Liver (tissue), 9 donors: ENCODE measurements around the gene CTNNBL1. TPM values are rescaled to one million over a fixed set of nuclear protein-coding genes. Genes with fewer than 3 reads are reported as not detected.
"Not testable (repeated sequence)": the region's sequence is repeated elsewhere in the genome, so short reads cannot be mapped to it uniquely, and the experiment has no call there.

ENCODE experiments used
- DNase-seq: peaks from one replicate; pipeline ENCODE4 v3.0.0-alpha.2; 2017; ENCODE audit warnings: low spot score
- H3K27ac ChIP-seq, 2 donors: one replicate each; pipeline ENCODE4 v1.7.0; 2013; ENCODE audit warnings: inconsistent platforms in 2 of 2, low read length in 2 of 2, control low read depth in 1 of 2, low read depth in 1 of 2, mild to moderate bottlenecking in 1 of 2
- H3K27me3 ChIP-seq, 4 donors: one replicate each; pipeline versions ENCODE4 v1.6.1 to v1.7.0; 2013; ENCODE audit warnings: low read length in 3 of 4, inconsistent platforms in 1 of 4, mild to moderate bottlenecking in 1 of 4, moderate library complexity in 1 of 4; ENCODE audit not compliant: control insufficient read depth in 4 of 4, insufficient read depth in 4 of 4
- H3K36me3 ChIP-seq, 4 donors: one replicate each; pipeline versions ENCODE4 v1.6.1 to v1.7.0; 2013; ENCODE audit warnings: low read length in 3 of 4, mild to moderate bottlenecking in 3 of 4, low read depth in 1 of 4, moderate library complexity in 1 of 4; ENCODE audit not compliant: control insufficient read depth in 4 of 4, insufficient read depth in 3 of 4
- H3K4me1 ChIP-seq, 4 donors: one replicate each; pipeline versions ENCODE4 v1.6.1 to v1.7.0; 2013; ENCODE audit warnings: low read length in 3 of 4, mild to moderate bottlenecking in 3 of 4, moderate library complexity in 1 of 4; ENCODE audit not compliant: control insufficient read depth in 4 of 4, insufficient read depth in 4 of 4
- H3K4me3 ChIP-seq, 3 donors: one replicate each; pipeline versions ENCODE4 v1.6.1 to v1.7.0; 2013; ENCODE audit warnings: low read length in 3 of 3, control low read depth in 1 of 3, low read depth in 1 of 3, mild to moderate bottlenecking in 1 of 3
- H3K9ac ChIP-seq, 2 donors: one replicate each; pipeline ENCODE4 v1.7.0; 2013; ENCODE audit warnings: low read length in 2 of 2, mild to moderate bottlenecking in 2 of 2, moderate library complexity in 2 of 2, control low read depth in 1 of 2, low read depth in 1 of 2
- H3K9me3 ChIP-seq, 4 donors: one replicate each; pipeline versions ENCODE4 v1.6.1 to v1.7.0; 2013; ENCODE audit warnings: low read length in 3 of 4; ENCODE audit not compliant: control insufficient read depth in 4 of 4
- EGR1 ChIP-seq, 2 donors: IDR thresholded peaks; 2 replicates each; pipeline ENCODE4 v1.6.1; 2016 to 2018; ENCODE audit warnings: antibody characterized with exemption in 2 of 2, low read depth in 2 of 2
- FOXA1 ChIP-seq: IDR thresholded peaks from 2 replicates; pipeline ENCODE4 v1.6.1; 2016; ENCODE audit warnings: antibody characterized with exemption
- FOXA2 ChIP-seq: IDR thresholded peaks from 2 replicates; pipeline ENCODE4 v1.6.1; 2016; ENCODE audit warnings: antibody characterized with exemption
- GABPA ChIP-seq, 2 donors: IDR thresholded peaks in 1 of 2; conservative IDR thresholded peaks in 1 of 2; 2 replicates each; pipeline ENCODE4 v1.6.1; 2016; ENCODE audit warnings: antibody characterized with exemption in 2 of 2, mild to moderate bottlenecking in 1 of 2, moderate library complexity in 1 of 2
- HNF4A ChIP-seq, 2 donors: conservative IDR thresholded peaks; 2 replicates each; pipeline ENCODE4 v1.6.1; 2016; ENCODE audit warnings: antibody characterized with exemption in 2 of 2, mild to moderate bottlenecking in 2 of 2
- HNF4G ChIP-seq: IDR thresholded peaks from 2 replicates; pipeline ENCODE4 v1.6.1; 2016; ENCODE audit warnings: antibody characterized with exemption
- JUND ChIP-seq, 2 donors: IDR thresholded peaks; 2 replicates each; pipeline ENCODE4 v1.6.1; 2016; ENCODE audit warnings: antibody characterized with exemption in 2 of 2
- NR2F2 ChIP-seq: IDR thresholded peaks from 2 replicates; pipeline ENCODE4 v1.6.1; 2016; ENCODE audit warnings: antibody characterized with exemption
- RAD21 ChIP-seq, 2 donors: IDR thresholded peaks; 2 replicates each; pipeline ENCODE4 v1.6.1; 2016; ENCODE audit warnings: antibody characterized with exemption in 2 of 2, mild to moderate bottlenecking in 2 of 2
- RXRA ChIP-seq, 2 donors: IDR thresholded peaks; 2 replicates each; pipeline ENCODE4 v1.6.1; 2017 to 2018; ENCODE audit warnings: antibody characterized with exemption in 2 of 2, mild to moderate bottlenecking in 1 of 2
- SP1 ChIP-seq: IDR thresholded peaks from 2 replicates; pipeline ENCODE4 v1.6.1; 2018; ENCODE audit warnings: antibody characterized with exemption, mild to moderate bottlenecking
- TAF1 ChIP-seq: conservative IDR thresholded peaks from 2 replicates; pipeline ENCODE4 v1.6.1; 2016; ENCODE audit warnings: antibody characterized with exemption, mild to moderate bottlenecking
- YY1 ChIP-seq: IDR thresholded peaks from 2 replicates; pipeline ENCODE4 v1.6.1; 2016; ENCODE audit warnings: antibody characterized with exemption, mild to moderate bottlenecking
- WGBS: extraction: QIAGEN DNeasy Blood & Tissue Kit; methylation state at CpG from one replicate; pipeline ENCODE4 v1.1.7; 2013; 5-methylcytosine and 5-hydroxymethylcytosine counted together
- polyA plus RNA-seq, 2 donors: library from polyadenylated mRNA; stranded (reverse) in 1 of 2; unstranded in 1 of 2; fragments of 200-250 nt in 1 of 2; fragments of >200 nt in 1 of 2; fragmentation: Nextera tagmentation in 1 of 2; extraction: Ambion mirVana in 1 of 2; gene quantifications; one replicate each; pipeline versions ENCODE4 v1.2.1 to v1.2.3, GENCODE V29; 2013 to 2015
- total RNA-seq, 2 donors: library from RNA; depleted of rRNA; stranded (reverse); fragments of >200 nt; gene quantifications; one replicate each; pipeline ENCODE4 v1.2.3, GENCODE V29; 2014
- TF ChIP-seq, protein P1 (sequence below): IDR thresholded peaks from 2 replicates; pipeline ENCODE4 v1.6.1; 2016; ENCODE audit warnings: antibody characterized with exemption
- TF ChIP-seq, protein P2 (sequence below): IDR thresholded peaks from 2 replicates; pipeline ENCODE4 v1.6.1; 2016; ENCODE audit warnings: antibody characterized with exemption
- TF ChIP-seq, protein P3 (sequence below): fragments of 150-350 bp; IDR thresholded peaks from 2 replicates; pipeline ENCODE4 v1.5.1; 2017; ENCODE audit warnings: improper control_type of control experiment, low read depth, low read length; ENCODE audit not compliant: missing input control
- donor health status: healthy.
- donor health status: healthy.
- donor health status: healthy.
- donor health status: healthy.
- donor health status: healthy.

CTNNBL1 gene
- total and polyA plus RNA-seq, 4 donors = 18.3 to 25.4 (median 20.3) TPM

DNA sequence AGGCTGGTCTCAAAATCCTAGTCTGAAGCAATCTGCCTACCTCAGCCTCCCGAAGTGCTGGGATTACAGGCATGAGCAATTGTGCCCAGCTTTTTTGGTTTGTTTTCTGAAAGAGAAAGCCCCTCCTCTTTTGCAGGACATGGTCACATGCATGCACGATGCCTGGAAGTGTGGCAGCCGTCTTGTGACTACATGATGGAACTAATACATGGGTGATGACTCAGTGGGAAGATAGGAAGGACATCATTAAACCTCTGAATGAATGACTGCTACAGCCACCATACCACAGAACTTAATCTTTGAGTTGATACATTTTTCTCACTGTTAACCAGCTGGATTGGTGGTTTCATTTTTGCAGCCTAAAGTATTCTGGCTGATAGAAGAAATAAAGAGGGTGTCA is 13.4 kb upstream of the CTNNBL1 start:
- Histone ChIP-seq H3K27me3 (no peaks in the 10 kb centered on the region), H3K4me3 (no peak overlapping the region), H3K36me3 (no peaks in the 10 kb centered on the region), H3K9ac (no peak overlapping the region), H3K4me1 (peaks cover 5 to 28% (median 25%) of the 10 kb centered on the region in 4 donors), H3K27ac (no peak overlapping the region), H3K9me3 (no peaks in the 10 kb centered on the region)
- 54% methylated on average over 3 of the region's 3 CpGs for WGBS
- DNase-seq = no peak
- TF ChIP-seq HNF4A (conservative IDR thresholded peaks at IDR 0.05) = no peak
- TF ChIP-seq RXRA (IDR thresholded peaks at IDR 0.05) = no peak
- no peak for TF ChIP-seq NR2F2
- TF ChIP-seq FOXA1 = no peak
- no peak for TF ChIP-seq GABPA (IDR thresholded peaks at IDR 0.05 in 1 of 2, conservative IDR thresholded peaks at IDR 0.05 in 1 of 2)
- TF ChIP-seq JUND (IDR thresholded peaks at IDR 0.05) = no peak
- TF ChIP-seq, protein P1, sequence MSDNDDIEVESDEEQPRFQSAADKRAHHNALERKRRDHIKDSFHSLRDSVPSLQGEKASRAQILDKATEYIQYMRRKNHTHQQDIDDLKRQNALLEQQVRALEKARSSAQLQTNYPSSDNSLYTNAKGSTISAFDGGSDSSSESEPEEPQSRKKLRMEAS = no peak
- no peak for TF ChIP-seq HNF4G
- TF ChIP-seq TAF1 = no peak
- no peak for TF ChIP-seq EGR1 (IDR thresholded peaks at IDR 0.05; ENCODE audit: low read depth in 2 of 2)

DNA sequence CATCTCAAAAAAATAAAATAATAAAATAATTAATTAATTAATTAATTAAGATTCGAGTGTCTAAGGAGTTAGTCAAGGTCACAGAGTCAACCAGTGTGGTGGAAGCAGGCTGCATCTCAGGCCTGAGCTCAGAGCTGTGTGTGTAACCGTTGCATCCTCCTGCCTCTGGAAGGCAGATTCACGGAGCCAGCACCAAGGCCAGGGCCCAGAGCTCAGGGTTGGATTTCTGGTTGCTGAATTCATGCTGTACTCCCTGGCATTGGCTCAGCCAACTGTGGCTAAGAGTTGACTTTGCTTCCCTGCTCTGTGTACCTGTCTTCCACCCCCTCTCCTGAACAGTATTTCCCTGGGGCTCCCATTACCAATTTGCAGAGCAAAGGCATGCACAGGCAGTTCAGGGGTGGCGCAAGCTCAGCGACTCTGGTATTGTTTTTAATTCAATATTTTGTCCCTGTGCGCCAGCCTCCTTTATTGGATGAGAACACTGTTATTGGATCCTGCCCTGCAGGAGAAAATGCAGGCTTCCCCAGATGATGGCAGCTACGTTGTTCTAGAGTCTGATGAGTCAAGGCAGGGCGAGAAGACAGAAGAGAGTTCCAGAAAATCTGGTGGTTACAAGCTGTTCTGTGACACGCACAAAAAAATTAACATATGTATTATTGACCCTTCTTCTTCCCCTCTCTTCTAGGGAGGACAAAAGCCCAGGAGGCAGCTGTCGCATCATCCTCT is 12.3 kb upstream of the CTNNBL1 start:
- DNase-seq = no peak
- no peak for TF ChIP-seq EGR1 (IDR thresholded peaks at IDR 0.05; ENCODE audit: low read depth in 2 of 2)
- TF ChIP-seq NR2F2 = no peak
- TF ChIP-seq, protein P2, sequence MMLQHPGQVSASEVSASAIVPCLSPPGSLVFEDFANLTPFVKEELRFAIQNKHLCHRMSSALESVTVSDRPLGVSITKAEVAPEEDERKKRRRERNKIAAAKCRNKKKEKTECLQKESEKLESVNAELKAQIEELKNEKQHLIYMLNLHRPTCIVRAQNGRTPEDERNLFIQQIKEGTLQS = no peak
- TF ChIP-seq HNF4G = no peak
- TF ChIP-seq YY1 = no peak
- TF ChIP-seq, protein P3, sequence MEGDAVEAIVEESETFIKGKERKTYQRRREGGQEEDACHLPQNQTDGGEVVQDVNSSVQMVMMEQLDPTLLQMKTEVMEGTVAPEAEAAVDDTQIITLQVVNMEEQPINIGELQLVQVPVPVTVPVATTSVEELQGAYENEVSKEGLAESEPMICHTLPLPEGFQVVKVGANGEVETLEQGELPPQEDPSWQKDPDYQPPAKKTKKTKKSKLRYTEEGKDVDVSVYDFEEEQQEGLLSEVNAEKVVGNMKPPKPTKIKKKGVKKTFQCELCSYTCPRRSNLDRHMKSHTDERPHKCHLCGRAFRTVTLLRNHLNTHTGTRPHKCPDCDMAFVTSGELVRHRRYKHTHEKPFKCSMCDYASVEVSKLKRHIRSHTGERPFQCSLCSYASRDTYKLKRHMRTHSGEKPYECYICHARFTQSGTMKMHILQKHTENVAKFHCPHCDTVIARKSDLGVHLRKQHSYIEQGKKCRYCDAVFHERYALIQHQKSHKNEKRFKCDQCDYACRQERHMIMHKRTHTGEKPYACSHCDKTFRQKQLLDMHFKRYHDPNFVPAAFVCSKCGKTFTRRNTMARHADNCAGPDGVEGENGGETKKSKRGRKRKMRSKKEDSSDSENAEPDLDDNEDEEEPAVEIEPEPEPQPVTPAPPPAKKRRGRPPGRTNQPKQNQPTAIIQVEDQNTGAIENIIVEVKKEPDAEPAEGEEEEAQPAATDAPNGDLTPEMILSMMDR = no peak
- no peak for TF ChIP-seq FOXA2
- no peak for TF ChIP-seq RAD21 (IDR thresholded peaks at IDR 0.05)
- TF ChIP-seq SP1 = no peak
- TF ChIP-seq GABPA (IDR thresholded peaks at IDR 0.05 in 1 of 2, conservative IDR thresholded peaks at IDR 0.05 in 1 of 2) = no peak
- no peak for TF ChIP-seq TAF1
- TF ChIP-seq, protein P1 = no peak
- Histone ChIP-seq H3K9me3 (no peaks in the 10 kb centered on the region), H3K4me1 (peaks cover 5 to 23% (median 20%) of the 10 kb centered on the region in 4 donors), H3K27ac (no peak overlapping the region), H3K27me3 (no peaks in the 10 kb centered on the region), H3K9ac (no peak overlapping the region), H3K4me3 (no peak overlapping the region), H3K36me3 (no peaks in the 10 kb centered on the region)
- WGBS = 83% methylated on average over 10 of the region's 10 CpGs

DNA sequence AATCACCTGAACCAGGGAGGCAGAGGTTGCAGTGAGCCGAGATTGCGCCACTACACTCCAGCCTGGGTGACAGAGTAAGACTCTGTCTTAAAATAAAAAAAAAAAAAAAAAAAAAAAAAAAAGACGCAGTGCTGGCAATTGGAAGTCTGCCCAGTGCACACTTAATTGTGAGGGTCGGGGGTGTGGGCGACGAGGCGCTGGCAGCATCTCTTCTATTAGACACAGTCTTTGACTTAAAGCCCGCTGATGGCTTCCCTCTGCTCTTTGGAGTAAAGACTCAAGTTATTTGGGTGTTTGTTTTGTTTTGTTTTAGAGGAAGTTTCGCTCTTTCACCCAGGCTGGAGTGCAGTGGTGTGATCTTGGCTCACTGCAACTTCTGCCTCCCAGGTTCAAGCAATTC is 10.7 kb upstream of the CTNNBL1 start:
- H3K9ac ChIP-seq, H3K9me3 ChIP-seq, DNase-seq, H3K27me3 ChIP-seq, H3K36me3 ChIP-seq, H3K4me3 ChIP-seq, H3K4me1 ChIP-seq, H3K27ac ChIP-seq: not testable (repeated sequence)
- 81% methylated on average over 9 of the region's 9 CpGs for WGBS
